GM21786 (cell line): ENCODE results near the gene SCYGR2.
"Not testable (repeated sequence)": the region's sequence is repeated elsewhere in the genome, so short reads cannot be mapped to it uniquely, and the experiment has no call there.

ENCODE experiments used
- ATAC-seq: cut with Tn5 transposase; IDR thresholded peaks from one replicate; pipeline ENCODE4 v1.9.1; 2021; ENCODE audit not compliant: unreplicated experiment

Gene SCYGR2

GRCh38 chr2:227598835-227599503 is at the start of gene SCYGR2:
Gene SCYGR2 (plus strand): TSS chr2:227598893. CDS start chr2:227598893, 0 bp downstream.
- ATAC-seq = not testable (repeated sequence)

- ATAC-seq = no peak
Measured at GRCh38 chr2:227551836-227552235, 46.9 kb upstream of the SCYGR2 start.

- ATAC-seq = no peak
Measured at GRCh38 chr2:227562581-227562980, 36.1 kb upstream of the SCYGR2 start.

GRCh38 chr2:227565080-227565479 is 33.6 kb upstream of the SCYGR2 start:
- ATAC-seq = no peak

GRCh38 chr2:227566012-227566411 is 32.7 kb upstream of the SCYGR2 start:
- no peak for ATAC-seq

GRCh38 chr2:227568852-227569169 is 29.9 kb upstream of the SCYGR2 start:
- ATAC-seq = no peak

GRCh38 chr2:227570615-227571014 is 28.1 kb upstream of the SCYGR2 start:
- no peak for ATAC-seq

- ATAC-seq = no peak
Measured at GRCh38 chr2:227576110-227576509, 22.6 kb upstream of the SCYGR2 start.

- no peak for ATAC-seq
Measured at GRCh38 chr2:227576812-227577211, 21.9 kb upstream of the SCYGR2 start.

- no peak for ATAC-seq
Measured at GRCh38 chr2:227577555-227577954, 21.1 kb upstream of the SCYGR2 start.

- ATAC-seq = no peak
Measured at GRCh38 chr2:227578642-227579041, 20.1 kb upstream of the SCYGR2 start.

- no peak for ATAC-seq
Measured at GRCh38 chr2:227579791-227580190, 18.9 kb upstream of the SCYGR2 start.

- ATAC-seq = no peak
Measured at GRCh38 chr2:227582369-227582768, 16.3 kb upstream of the SCYGR2 start.

GRCh38 chr2:227592694-227593387 is 5.9 kb upstream of the SCYGR2 start:
- no peak for ATAC-seq

GRCh38 chr2:227595797-227596196 is 2.9 kb upstream of the SCYGR2 start:
- no peak for ATAC-seq

GRCh38 chr2:227597036-227597435 is 1.7 kb upstream of the SCYGR2 start:
- ATAC-seq = no peak

- ATAC-seq = no peak
Measured at GRCh38 chr2:227597998-227598397, 695 bp upstream of the SCYGR2 start.

- ATAC-seq = no peak
Measured at GRCh38 chr2:227602358-227602757, 3.7 kb downstream of the SCYGR2 start.

- ATAC-seq = no peak
Measured at GRCh38 chr2:227606476-227606875, 7.8 kb downstream of the SCYGR2 start.

GRCh38 chr2:227607941-227608340 is 9.2 kb downstream of the SCYGR2 start:
- ATAC-seq = no peak

- ATAC-seq = peak; percentile 67
Measured at GRCh38 chr2:227608561-227609338, 10.1 kb downstream of the SCYGR2 start.

- no peak for ATAC-seq
Measured at GRCh38 chr2:227610123-227610522, 11.4 kb downstream of the SCYGR2 start.
